ENCODE measurements around the gene KNDC1. TPM values are rescaled to one million over a fixed set of nuclear protein-coding genes. Genes with fewer than 3 reads are reported as not detected.

Gene KNDC1
- total RNA-seq, 4 donors from 2014 or later, result 2.1 to 9.3 (median 3.5) TPM

GRCh38 chr10:133270204-133270603 is 110.2 kb downstream of the KNDC1 start:
- no peak for DNase-seq
- Histone ChIP-seq H3K4me3 (replicated peaks in 1 of 3) (no peak overlapping the region), H3K36me3 (no peaks in the 10 kb centered on the region), H3K9me3 (no peaks in the 10 kb centered on the region), H3K27me3 (no peaks in the 10 kb centered on the region), H3K4me1 (no peaks in the 10 kb centered on the region), H3K27ac (no peak overlapping the region)
- no peak for TF ChIP-seq CTCF (IDR thresholded peaks at IDR 0.05)
- TF ChIP-seq POLR2A (IDR thresholded peaks at IDR 0.05), result no peak
- WGBS, 2 donors, result 87 to 100% methylated on average over 4 to 11 of the region's 20 CpGs
- intact Hi-C loops (cut with DNase I), result no loop called here

GRCh38 chr10:133270773-133271297 is 110.8 kb downstream of the KNDC1 start:
- Histone ChIP-seq H3K36me3 (no peaks in the 10 kb centered on the region), H3K4me1 (no peaks in the 10 kb centered on the region), H3K4me3 (replicated peaks in 1 of 3) (no peak overlapping the region), H3K27me3 (no peaks in the 10 kb centered on the region), H3K9me3 (no peaks in the 10 kb centered on the region), H3K27ac (no peak overlapping the region)
- WGBS, 2 donors, result 95 to 97% methylated on average over 6 to 7 of the region's 19 CpGs
- TF ChIP-seq POLR2A (IDR thresholded peaks at IDR 0.05) (no peak), CTCF (IDR thresholded peaks at IDR 0.05) (no peak)
- intact Hi-C loops (cut with DNase I), result no loop called here
- no peak for DNase-seq

GRCh38 chr10:133271521-133272300 is 111.7 kb downstream of the KNDC1 start:
- DNase-seq, result no peak
- Histone ChIP-seq H3K27me3 (no peaks in the 10 kb centered on the region), H3K27ac (no peak overlapping the region), H3K36me3 (no peaks in the 10 kb centered on the region), H3K4me1 (peaks cover 6 to 7% of the 10 kb centered on the region in 2 donors), H3K9me3 (no peaks in the 10 kb centered on the region), H3K4me3 (replicated peaks in 1 of 3) (no peak overlapping the region)
- 87 to 92% methylated on average over 20 to 25 of the region's 35 CpGs for WGBS, 2 donors
- no peak for TF ChIP-seq POLR2A (IDR thresholded peaks at IDR 0.05)
- no peak for TF ChIP-seq CTCF (IDR thresholded peaks at IDR 0.05)
- intact Hi-C loops (cut with DNase I), result no loop called here

- Histone ChIP-seq H3K9me3 (no peaks in the 10 kb centered on the region), H3K4me3 (replicated peaks in 1 of 3) (no peak overlapping the region), H3K4me1 (peaks cover 6 to 12% of the 10 kb centered on the region in 2 donors), H3K36me3 (no peaks in the 10 kb centered on the region), H3K27ac (no peak overlapping the region), H3K27me3 (no peaks in the 10 kb centered on the region)
- intact Hi-C loops (cut with DNase I), result no loop called here
- 85 to 90% methylated on average over 21 to 22 of the region's 29 CpGs for WGBS, 2 donors
- TF ChIP-seq CTCF (IDR thresholded peaks at IDR 0.05) (no peak), POLR2A (IDR thresholded peaks at IDR 0.05) (no peak)
- no peak for DNase-seq
Observed at GRCh38 chr10:133272301-133272963, 112.4 kb downstream of the KNDC1 start.

GRCh38 chr10:133272964-133273420 is 113.0 kb downstream of the KNDC1 start:
- TF ChIP-seq POLR2A (IDR thresholded peaks at IDR 0.05) (no peak), CTCF (IDR thresholded peaks at IDR 0.05) (no peak)
- WGBS, 2 donors, result 89 to 93% methylated on average over 6 to 9 of the region's 25 CpGs
- no peaks in the 10 kb centered on the region for H3K36me3 ChIP-seq

More at GRCh38 chr10:133272964-133273420, 113.0 kb downstream of the KNDC1 start:
- H3K4me1 ChIP-seq, result peaks cover 6 to 12% of the 10 kb centered on the region in 2 donors
- no peak for DNase-seq
- no peak overlapping the region for H3K4me3 ChIP-seq (replicated peaks in 1 of 3)
- intact Hi-C loops (cut with DNase I), result no loop called here
- no peaks in the 10 kb centered on the region for H3K27me3 ChIP-seq
- H3K9me3 ChIP-seq, result no peaks in the 10 kb centered on the region
- no peak overlapping the region for H3K27ac ChIP-seq
